Psoas muscle (tissue), 8 donors: ENCODE results near the gene ELFN2. TPM values are rescaled to one million over a fixed set of nuclear protein-coding genes. Genes with fewer than 3 reads are reported as not detected.

ENCODE experiments used
- ATAC-seq, 4 donors: fragments of 200-7000 bp; cut with Tn5 transposase; one replicate each; pipeline ENCODE4 v1.9.1; 2020; ENCODE audit warnings: moderate library complexity in 3 of 4, mild to moderate bottlenecking in 2 of 4
- DNase-seq, 2 donors: peaks; one replicate each; pipeline ENCODE4 v3.0.0-alpha.2; 2020
- H3K27ac ChIP-seq: fragments of 200-600 bp; one replicate; pipeline ENCODE4 v1.8.0; 2022
- H3K27me3 ChIP-seq, 3 donors: fragments of 200-600 bp in 1 of 3; one replicate each; pipeline versions ENCODE4 v1.6.1 to v1.8.0; 2013 to 2022; ENCODE audit warnings: low read length in 2 of 3, mild to moderate bottlenecking in 2 of 3, moderate library complexity in 1 of 3; ENCODE audit not compliant: insufficient read depth in 3 of 3
- H3K36me3 ChIP-seq, 2 donors: fragments of 200-600 bp in 1 of 2; one replicate each; pipeline versions ENCODE4 v1.6.1 to v1.8.0; 2013 to 2022; ENCODE audit warnings: low read depth in 1 of 2, mild to moderate bottlenecking in 1 of 2, moderate library complexity in 1 of 2; ENCODE audit not compliant: insufficient read depth in 1 of 2
- H3K4me1 ChIP-seq: fragments of 200-600 bp; one replicate; pipeline ENCODE4 v1.8.0; 2022
- H3K4me3 ChIP-seq: fragments of 200-600 bp; one replicate; pipeline ENCODE4 v1.8.0; 2022; ENCODE audit warnings: mild to moderate bottlenecking
- H3K9me3 ChIP-seq: fragments of 200-600 bp; one replicate; pipeline ENCODE4 v1.8.0; 2022
- CTCF ChIP-seq: fragments of 200-600 bp; IDR thresholded peaks from one replicate; pipeline ENCODE4 v1.8.0; 2022; ENCODE audit warnings: antibody characterized with exemption
- WGBS, 3 donors: extraction: QIAGEN DNeasy Blood & Tissue Kit; methylation state at CpG; one replicate each; pipeline versions ENCODE4 v1.1.6 to v1.1.7; 2013; 5-methylcytosine and 5-hydroxymethylcytosine counted together
- intact Hi-C, 2 donors: fragments of 100-400 bp; cut with DNase I; formaldehyde crosslinking; loops; one replicate each; pipeline versions ENCODE4 v1.11.0 to v1.14.2; 2022
- polyA plus RNA-seq, 3 donors: library from polyadenylated mRNA; stranded (reverse); fragments of 200-250 nt; gene quantifications; one replicate each; pipeline ENCODE4 v1.2.3, GENCODE V29; 2013
- total RNA-seq, 4 donors: library from RNA; stranded (reverse); fragmentation: NEBNext Ultra II Directional in 2 of 4; extraction: Animal tissue kit (Norgen Biotek cat#: 25700) in 2 of 4; gene quantifications; one replicate each; pipeline versions ENCODE4 v1.2.1 to v1.2.4, GENCODE V29; 2021 to 2023
- donor health status: healthy with polysubstance abuse.
- donor health status: DM: no; HTN: no; CAD: no; lungs with moderate emphysema.
- donor health status: Bipolar disorder and iron deficiency.
- donor health status: healthy.
- donor health status: DM: yes; HTN: yes; CAD: no.
- donor health status: DM: no; HTN: no; CAD: no.
- donor health status: DM: no; HTN: no; CAD: no.
- donor health status: DM: yes; HTN: yes; CAD: no.

Gene ELFN2
- total and polyA plus RNA-seq, 7 donors, result 0.01 to 0.05 (median 0.01) TPM; not detected in 4

GRCh38 chr22:37370306-37370979, 56.8 kb downstream of the ELFN2 start:
- peaks cover 0 to 18% (median 13%) of the 10 kb centered on the region in 3 donors for H3K27me3 ChIP-seq
- TF ChIP-seq CTCF, result no peak
- intact Hi-C loops, result no loop called here
- DNase-seq (peak; percentile 34 to 64), ATAC-seq (no peak)
- H3K4me1 ChIP-seq, result no peaks in the 10 kb centered on the region
- no peak overlapping the region for H3K4me3 ChIP-seq
- 44 to 59% (median 51%) methylated on average over 12 of the region's 12 CpGs for WGBS, 3 donors
- H3K27ac ChIP-seq, result no peak overlapping the region
- no peaks in the 10 kb centered on the region for H3K9me3 ChIP-seq
- no peaks in the 10 kb centered on the region for H3K36me3 ChIP-seq

GRCh38 chr22:37369483-37369882, 57.8 kb downstream of the ELFN2 start:
- Histone ChIP-seq H3K4me3 (no peak overlapping the region), H3K4me1 (no peaks in the 10 kb centered on the region), H3K27ac (no peak overlapping the region), H3K36me3 (no peaks in the 10 kb centered on the region), H3K9me3 (no peaks in the 10 kb centered on the region), H3K27me3 (peaks cover 0 to 15% (median 13%) of the 10 kb centered on the region in 3 donors)
- no peak for TF ChIP-seq CTCF
- DNase-seq, result no peak
- WGBS, 3 donors, result 79 to 83% (median 82%) methylated on average over 10 of the region's 10 CpGs
- intact Hi-C loops, result no loop called here
- no peak for ATAC-seq

GRCh38 chr22:37368058-37368457, 59.2 kb downstream of the ELFN2 start:
- intact Hi-C loops, result no loop called here
- Histone ChIP-seq H3K9me3 (no peaks in the 10 kb centered on the region), H3K4me3 (no peak overlapping the region), H3K4me1 (no peaks in the 10 kb centered on the region), H3K27me3 (peaks cover 0 to 22% (median 7%) of the 10 kb centered on the region in 3 donors), H3K27ac (no peak overlapping the region), H3K36me3 (no peaks in the 10 kb centered on the region)
- no peak for TF ChIP-seq CTCF
- DNase-seq (no peak), ATAC-seq (no peak)
- 87 to 96% (median 93%) methylated on average over 2 to 4 of the region's 4 CpGs for WGBS, 3 donors

GRCh38 chr22:37366601-37367000, 60.7 kb downstream of the ELFN2 start:
- TF ChIP-seq CTCF, result no peak
- Histone ChIP-seq H3K4me1 (no peaks in the 10 kb centered on the region), H3K27ac (no peak overlapping the region), H3K27me3 (peaks cover 0 to 26% (median 2%) of the 10 kb centered on the region in 3 donors), H3K9me3 (no peaks in the 10 kb centered on the region), H3K4me3 (no peak overlapping the region), H3K36me3 (no peaks in the 10 kb centered on the region)
- intact Hi-C loops, result no loop called here
- ATAC-seq (no peak), DNase-seq (no peak)
- WGBS, 3 donors, result 81 to 84% (median 83%) methylated on average over 8 of the region's 8 CpGs

- Histone ChIP-seq H3K4me3 (no peak overlapping the region), H3K27ac (no peak overlapping the region), H3K36me3 (no peaks in the 10 kb centered on the region), H3K9me3 (no peaks in the 10 kb centered on the region), H3K27me3 (peaks cover 0 to 20% (median 0%) of the 10 kb centered on the region in 3 donors), H3K4me1 (no peaks in the 10 kb centered on the region)
- intact Hi-C loops, result no loop called here
- 90 to 91% (median 91%) methylated on average over 10 of the region's 10 CpGs for WGBS, 3 donors
- DNase-seq, result no peak
- no peak for TF ChIP-seq CTCF
- ATAC-seq, result no peak
Observed at GRCh38 chr22:37365950-37366349, 61.3 kb downstream of the ELFN2 start.
